GM12878 (cell line): ENCODE results near the gene TSLP. TPM values are rescaled to one million over a fixed set of nuclear protein-coding genes. Genes with fewer than 3 reads are reported as not detected.

ENCODE experiments used
- ATAC-seq: fragments of 200-7000 bp; cut with Tn5 transposase; 3 replicates; pipeline ENCODE4 v1.9.1; 2020; ENCODE audit warnings: mild to moderate bottlenecking, moderate library complexity
- BruUV-seq: library from RNA; stranded (reverse); fragments of 400-500 nt; replicated peaks from 2 replicates; lab custom pipeline; 2021; lab: Mats Ljungman, UMichigan
- CTCF ChIA-PET: fragments of 300-600 bp; sonication (Branson Sonifier 250); formaldehyde crosslinking; extraction: SDS; loops from one replicate; lab custom pipeline; 2021; ENCODE audit warnings: inconsistent platforms; lab: Yijun Ruan, JAX
- POLR2A ChIA-PET: fragments of 350-600 bp; formaldehyde crosslinking; extraction: SDS; loops from one replicate; lab custom pipeline; 2021; ENCODE audit warnings: inconsistent platforms; lab: Charles Lee
- RAD21 ChIA-PET: fragments of 300-600 bp; sonication (Branson Sonifier 250); formaldehyde crosslinking; loops from one replicate; lab custom pipeline; 2023; ENCODE audit warnings: antibody characterized with exemption; ENCODE audit not compliant: unreplicated experiment; lab: Charles Lee
- SMC1A ChIA-PET: fragments of 300-600 bp; sonication (Branson Sonifier 250); formaldehyde crosslinking; loops from one replicate; lab custom pipeline; 2023; ENCODE audit not compliant: unreplicated experiment, uncharacterized antibody; lab: Charles Lee
- DNase-seq: peaks from one replicate; pipeline ENCODE4 v3.0.0-alpha.2; 2011; ENCODE audit warnings: low read depth, low spot score
- FAIRE-seq: peaks from 3 replicates; lab custom pipeline; 2011; peaks lifted over from hg19 to GRCh38; lab: Jason Lieb, UNC
- H2AFZ ChIP-seq: 2 replicates; pipeline ENCODE4 v1.6.0; 2011; ENCODE audit warnings: low read depth, low read length, control low read depth; ENCODE audit not compliant: control insufficient read depth
- H3K27ac ChIP-seq: 2 replicates; pipeline ENCODE4 v1.5.1; 2011; ENCODE audit warnings: control low read depth; ENCODE audit not compliant: control insufficient read depth, insufficient read depth
- H3K27me3 ChIP-seq, 2 experiments: replicated peaks in 1 of 2; 2 replicates each; pipeline versions ENCODE4 v1.6.0 to v1.6.1; 2011; ENCODE audit warnings: low read length in 1 of 2; ENCODE audit not compliant: control insufficient read depth in 2 of 2, insufficient read depth in 2 of 2
- H3K36me3 ChIP-seq, 2 experiments: 2 replicates each; pipeline ENCODE4 v1.5.1; 2011; ENCODE audit warnings: low read length in 1 of 2; ENCODE audit not compliant: control insufficient read depth in 2 of 2, insufficient read depth in 2 of 2
- H3K4me1 ChIP-seq: 2 replicates; pipeline ENCODE4 v1.6.1; 2011; ENCODE audit warnings: mild to moderate bottlenecking, low read length, moderate library complexity, mixed read lengths; ENCODE audit not compliant: control insufficient read depth, insufficient read depth
- H3K4me2 ChIP-seq: 2 replicates; pipeline ENCODE4 v1.6.0; 2011; ENCODE audit warnings: control low read depth; ENCODE audit not compliant: control insufficient read depth, insufficient read depth
- H3K4me3 ChIP-seq: fragments of 200-600 bp; sonication (generic); 2 replicates; pipeline ENCODE4 v1.5.1; 2016
- H3K79me2 ChIP-seq: 2 replicates; pipeline ENCODE4 v1.6.0; 2011; ENCODE audit warnings: low read length; ENCODE audit not compliant: control insufficient read depth, insufficient read depth
- H3K9ac ChIP-seq: 2 replicates; pipeline ENCODE4 v1.8.0; 2011; ENCODE audit warnings: low read length, control low read depth, mixed read lengths; ENCODE audit not compliant: control insufficient read depth, insufficient read depth
- H3K9me3 ChIP-seq: replicated peaks from 3 replicates; pipeline ENCODE4 v1.5.1; 2011; ENCODE audit warnings: mild to moderate bottlenecking, low read length; ENCODE audit not compliant: control insufficient read depth, insufficient read depth
- H4K20me1 ChIP-seq: 2 replicates; pipeline ENCODE4 v1.6.0; 2011; ENCODE audit not compliant: control insufficient read depth, insufficient read depth
- CBX5 ChIP-seq: sonication (generic); IDR thresholded peaks from 2 replicates; pipeline ENCODE4 v1.6.1; 2016; ENCODE audit warnings: low read depth, moderate library complexity, mild to moderate bottlenecking, inconsistent platforms
- E2F4 ChIP-seq: IDR thresholded peaks from 2 replicates; pipeline ENCODE4 v1.6.1; 2012; ENCODE audit warnings: low read depth, low read length, improper control_type of control experiment
- EGR1 ChIP-seq, 2 experiments: IDR thresholded peaks; 1 replicate in 1 of 2; 2 replicates in 1 of 2; pipeline ENCODE4 v1.6.1; 2011 to 2012; ENCODE audit warnings: low read depth in 2 of 2, low read length in 2 of 2, borderline replicate concordance in 1 of 2, mild to moderate bottlenecking in 1 of 2, moderate library complexity in 1 of 2
- KLF5 ChIP-seq: fragments of 450-650 bp; IDR thresholded peaks from 2 replicates; pipeline ENCODE4 v1.6.1; 2014; ENCODE audit warnings: mild to moderate bottlenecking; ENCODE audit not compliant: partially characterized antibody
- NKRF ChIP-seq: fragments of 450-650 bp; conservative IDR thresholded peaks from 2 replicates; pipeline ENCODE4 v1.6.1; 2017; ENCODE audit warnings: mild to moderate bottlenecking, moderate library complexity
- RCOR1 ChIP-seq: conservative IDR thresholded peaks from 2 replicates; pipeline ENCODE4 v1.6.1; 2012; ENCODE audit warnings: low read depth, low read length, improper control_type of control experiment
- SMARCA5 ChIP-seq: fragments of 450-650 bp; IDR thresholded peaks from 2 replicates; pipeline ENCODE4 v1.6.1; 2017; ENCODE audit warnings: mild to moderate bottlenecking
- STAT3 ChIP-seq: IDR thresholded peaks from 2 replicates; pipeline ENCODE4 v1.6.1; 2011; ENCODE audit warnings: low read depth, low read length, improper control_type of control experiment
- ZSCAN29 ChIP-seq: fragments of 450-650 bp; IDR thresholded peaks from 2 replicates; pipeline ENCODE4 v1.6.1; 2017; ENCODE audit warnings: mild to moderate bottlenecking, moderate library complexity
- WGBS: methylation state at CpG from one replicate; pipeline ENCODE4 v1.1.6; 2016; ENCODE audit warnings: low lambda C conversion rate; ENCODE audit not compliant: insufficient replicate concordance, insufficient coverage; ENCODE audit errors: missing lambda C conversion rate; 5-methylcytosine and 5-hydroxymethylcytosine counted together
- in situ Hi-C: fragments of 300-500 bp; cut with MboI; formaldehyde crosslinking; loops from 9 replicates; pipeline ENCODE4 v1.14.3; 2018; ENCODE audit warnings: mixed read lengths
- intact Hi-C: fragments of 100-400 bp; cut with micrococcal nuclease; formaldehyde crosslinking; loops from one replicate; pipeline ENCODE4 v1.14.2; 2022; ENCODE audit not compliant: unreplicated experiment
- polyA plus RNA-seq, 11 experiments: library from polyadenylated mRNA; depleted of rRNA in 4 of 11; unstranded in 6 of 11; stranded (reverse) in 5 of 11; fragments of >200 nt; fragmentation: Nextera tagmentation in 4 of 11; fragmentation: Illumina TruSeq in 1 of 11; extraction: Ambion mirVana in 4 of 11; extraction: Trizol in 1 of 11; gene quantifications; 1 replicate in 1 of 11; 2 replicates in 10 of 11; pipeline versions ENCODE4 v1.2.1 to v1.2.3, GENCODE V29; 2011 to 2016; ENCODE audit warnings: inconsistent platforms in 2 of 11, missing spikeins in 2 of 11, low read depth in 1 of 11
- total RNA-seq, 4 experiments: library from RNA; depleted of rRNA in 3 of 4; stranded (reverse); fragments of >200 nt in 3 of 4; fragmentation: Illumina TruSeq in 1 of 4; extraction: Trizol in 1 of 4; gene quantifications; 2 replicates each; pipeline versions ENCODE4 v1.2.1 to v1.2.3, GENCODE V29; 2013 to 2021

TSLP gene
- total and polyA plus RNA-seq, 10 of the 15 experiments (the other 5 are each of a cell fraction or from before 2014, with no cell fraction given): 0.05 to 0.32 TPM; not detected in 8

GRCh38 chr5:111043712-111044506, 27.6 kb upstream of the TSLP start:
- no peak overlapping the region for H3K4me2 ChIP-seq
- BruUV-seq: no TSS peak
- H3K4me3 ChIP-seq: no peak overlapping the region
- FAIRE-seq: no peak
- ATAC-seq: no peak
- H3K9me3 ChIP-seq: no peaks in the 10 kb centered on the region
- no peak overlapping the region for H2AFZ ChIP-seq
- ChIA-PET POLR2A (interaction anchor here (0.5 kb wide), 1 partner anchor 381 kb away, joined by 4 read pairs; no protein-coding TSS in a partner anchor), SMC1A (no interaction called here), RAD21 (no interaction called here), CTCF (interaction anchor here (1.0 kb wide), 1 partner anchor 23 kb away, joined by 3 read pairs; no protein-coding TSS in a partner anchor)
- H3K36me3 ChIP-seq: no peaks in the 10 kb centered on the region
- in situ Hi-C loops (no loop called here), intact Hi-C loops (no loop called here)
- H3K4me1 ChIP-seq: no peaks in the 10 kb centered on the region
- no peak for TF ChIP-seq E2F4
- TF ChIP-seq NKRF: no peak
- TF ChIP-seq SMARCA5: no peak
- no peak for TF ChIP-seq EGR1 (IDR thresholded peaks at IDR 0.05; ENCODE audit: borderline replicate concordance in 1 of 2, low read depth in 2 of 2, low read length in 2 of 2)
- TF ChIP-seq RCOR1: no peak
- no peak for TF ChIP-seq CBX5
- no peak for TF ChIP-seq KLF5
- no peak for TF ChIP-seq ZSCAN29
- no peak for TF ChIP-seq STAT3
- H4K20me1 ChIP-seq: no peaks in the 10 kb centered on the region
- no peak overlapping the region for H3K27ac ChIP-seq
- no peaks in the 10 kb centered on the region for H3K27me3 ChIP-seq
- H3K79me2 ChIP-seq: no peaks in the 10 kb centered on the region
- no peak overlapping the region for H3K9ac ChIP-seq
- WGBS: 18% methylated on average over 5 of the region's 5 CpGs
- DNase-seq: no peak
